GM21447 (cell line): ENCODE results near the gene ID3.

Experiments
- ATAC-seq: cut with Tn5 transposase; IDR thresholded peaks from one replicate; pipeline ENCODE4 v1.9.1; 2021; ENCODE audit not compliant: unreplicated experiment

The ID3 gene, protein sequence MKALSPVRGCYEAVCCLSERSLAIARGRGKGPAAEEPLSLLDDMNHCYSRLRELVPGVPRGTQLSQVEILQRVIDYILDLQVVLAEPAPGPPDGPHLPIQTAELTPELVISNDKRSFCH

DNA sequence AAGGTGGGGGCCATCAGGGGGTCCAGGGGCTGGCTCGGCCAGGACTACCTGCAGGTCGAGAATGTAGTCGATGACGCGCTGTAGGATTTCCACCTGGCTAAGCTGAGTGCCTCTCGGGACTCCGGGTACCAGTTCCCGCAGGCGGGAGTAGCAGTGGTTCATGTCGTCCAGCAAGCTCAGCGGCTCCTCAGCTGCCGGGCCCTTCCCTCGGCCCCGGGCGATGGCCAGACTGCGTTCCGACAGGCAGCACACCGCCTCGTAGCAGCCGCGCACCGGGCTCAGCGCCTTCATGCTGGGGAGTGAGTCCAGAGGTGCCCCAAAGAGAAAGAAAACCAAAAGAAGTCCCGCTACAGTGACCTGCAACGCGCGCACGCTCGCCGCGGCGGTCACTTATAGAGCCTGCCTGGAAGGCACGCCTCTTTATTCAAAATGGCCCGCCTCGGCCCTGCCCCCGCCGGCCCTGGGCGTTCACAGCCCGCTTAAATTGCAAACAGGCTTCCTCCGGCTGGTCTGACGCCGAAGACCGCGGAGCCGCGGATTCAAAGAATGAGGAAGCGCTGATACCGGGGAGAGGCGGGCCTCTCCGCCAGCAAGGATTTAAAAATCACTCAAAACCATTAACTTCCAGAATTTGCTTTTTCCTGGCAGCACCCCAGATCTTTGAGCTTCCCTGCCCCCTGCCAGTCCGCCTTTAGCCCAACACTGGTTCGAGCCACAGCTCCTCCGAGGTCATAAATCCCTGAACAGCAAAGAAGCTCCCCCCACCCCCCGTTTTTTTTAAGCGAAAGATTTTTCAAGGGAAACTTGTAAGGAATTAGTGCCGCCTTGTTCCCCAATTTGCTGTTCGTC lies at the start of gene ID3:
Gene ID3, minus strand, starts transcription at position 366 of the 849 bp plus-strand sequence. Its CDS starts 75 bp downstream, at position 291.
- ATAC-seq: peak; percentile 53

DNA sequence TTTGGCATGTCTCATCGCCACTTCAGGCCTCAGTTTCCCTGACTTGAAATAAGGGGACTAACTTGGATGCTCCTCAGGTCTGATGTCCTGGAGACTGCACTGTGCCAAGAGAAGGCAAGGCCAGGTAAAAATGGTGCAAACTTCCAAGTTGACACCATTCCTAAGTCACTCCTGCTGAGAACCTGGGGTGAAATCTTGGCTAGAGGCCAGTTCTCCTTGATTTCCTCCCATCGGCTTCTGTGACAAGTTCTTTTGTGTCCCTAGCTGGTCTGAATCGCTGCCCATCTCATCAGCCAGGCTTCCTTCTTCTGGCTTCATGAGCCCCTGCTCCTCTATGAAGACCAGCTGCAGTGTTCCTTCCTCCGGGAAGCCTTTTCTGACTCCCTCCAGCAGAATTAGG lies 48.6 kb upstream of the ID3 start:
- ATAC-seq: no peak

DNA sequence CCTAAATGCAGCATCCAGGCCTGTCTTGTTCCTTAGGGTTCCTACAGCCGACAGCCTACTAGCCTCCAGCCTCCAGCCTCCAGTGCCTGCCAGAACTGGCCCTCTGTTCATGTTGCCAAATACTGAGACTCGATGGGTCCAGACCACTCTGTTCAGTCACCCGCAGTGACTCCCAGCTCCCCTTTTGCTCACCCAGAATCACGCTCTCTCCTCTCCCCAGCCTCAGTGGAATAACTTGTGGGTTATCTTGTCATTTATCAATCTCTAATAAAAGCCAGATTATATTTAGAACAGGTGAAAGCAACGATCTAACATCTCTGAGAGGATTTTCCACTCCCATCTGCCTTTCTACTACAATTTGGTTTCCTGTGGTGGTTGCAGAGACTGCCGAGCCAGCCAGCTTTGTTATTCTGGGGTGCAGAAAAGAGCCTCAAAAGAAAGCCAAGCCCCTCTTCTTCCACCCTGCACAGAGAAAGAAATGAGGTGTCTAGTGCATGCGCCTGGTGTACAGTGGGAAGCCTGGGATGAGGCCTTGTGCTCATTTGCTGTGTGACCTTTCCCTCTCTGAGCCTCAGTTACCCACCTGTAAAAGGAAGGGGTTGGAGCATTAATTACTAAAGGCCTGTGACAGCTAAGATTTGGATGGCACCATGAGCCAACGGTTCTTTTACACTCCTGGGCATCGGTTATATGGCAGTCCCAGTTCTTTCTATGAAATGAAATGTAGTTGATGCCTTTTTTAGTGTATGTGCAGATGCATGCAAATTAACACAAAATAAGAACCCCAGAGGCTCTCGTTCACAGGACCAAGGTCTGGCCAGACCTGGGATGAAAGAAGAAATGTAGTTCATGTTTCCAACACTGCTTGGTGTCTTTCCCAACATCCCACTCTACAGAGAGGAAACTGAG lies 42.9 kb upstream of the ID3 start:
- ATAC-seq: no peak

DNA sequence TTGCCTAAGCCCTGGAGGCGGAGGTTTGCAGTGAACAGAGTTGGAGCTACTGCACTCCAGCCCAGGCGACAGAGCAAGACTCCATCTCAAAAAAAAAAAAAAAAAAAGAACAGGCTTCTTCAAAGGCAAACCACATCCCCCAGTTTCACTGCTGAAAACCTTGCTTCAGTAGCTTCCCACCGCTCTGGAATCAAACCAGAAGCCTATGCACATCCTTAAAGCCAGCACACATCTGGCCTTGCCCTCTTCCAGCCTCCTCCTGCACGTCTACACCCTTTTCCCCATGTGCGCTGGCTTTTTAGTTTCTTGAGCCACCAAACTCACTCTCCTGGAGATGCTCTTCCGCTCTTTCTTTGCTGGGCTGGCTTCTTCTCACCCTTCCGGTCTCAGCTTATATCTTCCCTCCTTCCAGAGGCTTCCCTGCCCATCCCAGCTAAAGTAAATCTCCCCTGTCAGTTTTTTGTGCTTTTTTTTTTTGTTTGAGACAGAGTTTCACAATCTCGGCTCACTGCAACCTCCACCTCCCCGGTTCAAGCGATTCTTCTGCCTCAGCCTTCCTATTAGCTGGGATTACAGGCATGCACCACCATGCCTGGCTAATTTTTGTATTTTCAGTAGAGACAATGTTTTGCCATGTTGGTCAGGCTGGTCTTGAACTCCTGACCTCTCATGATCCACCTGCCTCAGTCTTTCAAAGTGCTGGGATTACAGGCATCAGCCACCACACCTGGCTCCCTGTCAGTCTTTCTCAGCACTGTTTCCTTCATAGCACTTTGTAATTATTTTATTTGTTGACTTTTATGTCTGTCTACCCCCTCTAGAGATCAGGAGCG lies 42.0 kb upstream of the ID3 start:
- no peak for ATAC-seq

DNA sequence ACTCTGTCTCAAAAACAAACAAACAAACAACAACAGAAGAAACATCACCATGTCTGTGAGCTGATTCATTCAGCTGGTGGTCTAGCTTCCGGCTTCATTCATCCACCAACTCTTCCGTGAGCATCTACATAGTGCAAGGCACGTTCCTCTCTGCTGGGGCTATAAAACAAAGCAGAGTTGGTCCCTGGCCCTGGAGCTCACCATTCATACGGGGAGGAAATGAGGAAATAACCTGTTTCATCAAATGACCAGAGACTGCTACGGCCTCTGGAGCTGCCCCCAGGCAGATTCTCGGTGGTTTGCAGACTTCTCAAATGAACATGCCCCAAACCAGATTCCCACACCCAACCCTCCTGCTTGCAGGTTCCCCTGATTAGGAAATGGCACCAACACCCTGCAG lies 41.0 kb upstream of the ID3 start:
- ATAC-seq: no peak

DNA sequence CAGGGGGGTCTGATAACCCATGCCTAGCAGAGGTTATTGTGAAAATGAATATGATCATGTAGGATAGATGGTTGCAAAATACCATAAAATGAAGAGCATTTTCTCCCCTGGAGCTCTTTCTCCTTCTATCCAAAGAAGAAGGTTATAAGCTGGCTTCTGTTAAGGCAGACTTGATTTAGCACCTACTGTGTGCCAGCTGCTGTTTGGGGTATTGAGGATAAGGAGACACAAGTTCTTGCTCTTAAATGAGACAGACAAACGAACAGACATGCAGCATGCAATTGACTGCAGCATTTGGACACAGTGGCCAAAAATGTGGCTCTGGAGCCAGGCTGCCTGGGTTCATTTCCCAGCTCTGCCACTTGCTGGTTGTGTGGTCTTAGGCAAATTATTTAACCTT lies 39.8 kb upstream of the ID3 start:
- no peak for ATAC-seq

DNA sequence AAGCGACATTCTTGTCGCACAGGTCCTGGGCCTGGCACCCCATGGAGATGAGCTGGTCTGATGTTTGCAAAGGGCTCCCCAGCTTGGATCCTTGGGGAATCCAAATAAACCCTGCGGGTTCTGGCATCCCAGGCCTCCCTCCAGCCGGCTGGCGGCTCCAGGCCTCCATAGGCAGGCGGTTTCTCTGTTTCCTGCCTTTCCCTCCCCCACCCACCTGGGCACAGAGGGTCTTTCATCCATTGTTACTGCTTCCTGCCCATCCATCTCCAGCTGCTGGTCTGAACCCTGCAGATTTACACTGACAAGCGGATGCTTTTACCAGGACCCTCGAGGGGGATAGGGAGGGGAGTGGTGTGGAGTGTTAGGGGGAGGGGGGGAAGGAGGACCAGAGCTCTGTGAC lies 39.1 kb upstream of the ID3 start:
- ATAC-seq: no peak

DNA sequence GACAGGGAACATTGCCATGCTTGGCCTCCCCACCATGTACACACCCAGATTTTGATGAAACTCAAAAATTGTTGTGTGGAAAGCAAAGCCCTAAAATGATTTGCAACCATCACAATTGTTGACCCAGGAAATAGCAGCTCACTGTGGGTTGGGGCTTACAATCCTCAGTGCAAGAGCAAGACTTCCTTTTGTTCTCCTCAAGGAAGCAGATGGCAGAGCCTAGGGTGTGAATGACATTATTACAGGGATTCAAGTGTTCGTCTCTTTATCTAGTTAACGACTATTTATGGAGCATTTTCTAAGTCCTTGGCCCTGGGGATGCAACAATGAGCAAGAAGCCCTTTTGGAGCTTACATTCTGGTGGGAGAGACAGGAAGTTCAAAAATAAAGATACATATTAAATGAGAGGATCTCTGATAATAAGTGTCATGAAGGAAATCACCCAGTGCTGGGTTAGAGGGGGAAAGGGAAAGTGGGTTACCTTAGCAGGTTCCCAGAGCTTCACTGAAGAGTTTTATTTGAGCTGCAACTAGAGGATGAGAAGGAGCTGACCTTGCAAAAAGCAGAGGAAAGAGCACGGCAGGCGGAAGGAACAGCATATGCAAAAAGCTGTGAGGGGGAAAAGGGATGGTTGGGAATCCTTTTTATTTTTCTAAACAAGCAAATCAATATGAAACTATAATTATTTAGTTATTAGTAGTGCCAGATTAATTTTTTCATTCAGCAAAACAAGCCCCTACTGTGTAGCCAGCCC lies 38.5 kb upstream of the ID3 start:
- ATAC-seq: no peak

DNA sequence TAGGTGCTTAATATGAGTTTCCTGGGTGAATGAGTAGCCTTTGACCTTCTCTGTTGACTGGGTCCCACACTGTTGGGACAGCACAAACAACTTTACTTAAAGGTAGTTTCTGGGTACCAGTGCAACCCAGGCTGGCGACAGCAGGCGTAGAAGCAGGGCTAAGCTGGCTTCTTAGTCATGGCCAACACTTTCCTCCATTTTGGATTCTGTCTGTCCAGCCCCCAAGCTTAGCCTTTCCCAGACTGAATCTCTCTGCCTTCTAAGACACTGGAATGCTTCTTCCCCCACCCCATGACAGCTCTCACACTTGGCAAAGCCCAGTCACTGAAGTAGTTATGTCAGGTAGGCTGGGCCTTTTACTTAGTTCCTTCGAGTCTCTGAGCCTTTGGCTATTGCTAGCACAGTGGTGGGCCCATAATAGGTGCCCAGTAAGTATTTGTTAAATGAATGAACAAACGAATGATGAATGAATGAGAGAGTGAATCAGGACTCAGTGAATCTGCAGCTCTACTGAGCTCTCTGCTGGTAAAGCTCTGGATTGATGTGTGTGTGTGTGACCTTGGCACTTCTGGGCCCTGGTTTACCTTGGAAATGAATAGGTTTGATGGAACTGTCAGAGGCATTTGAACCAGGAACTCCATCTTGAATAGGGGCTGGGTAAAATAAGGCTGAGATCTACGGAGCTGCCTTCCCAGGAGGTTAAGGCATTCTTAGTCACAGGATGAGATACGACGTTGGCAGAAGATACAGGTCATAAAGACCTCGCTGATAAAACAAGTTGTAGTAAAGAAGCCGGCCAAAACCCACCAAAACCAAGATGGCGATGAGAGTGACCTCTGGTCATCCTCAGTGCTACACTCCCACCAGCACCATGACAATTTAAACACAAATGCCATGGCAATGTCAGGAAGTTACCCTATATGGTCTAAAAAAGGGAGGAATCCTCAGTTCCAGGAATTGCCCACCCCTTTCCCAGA lies 37.4 kb upstream of the ID3 start:
- no peak for ATAC-seq

DNA sequence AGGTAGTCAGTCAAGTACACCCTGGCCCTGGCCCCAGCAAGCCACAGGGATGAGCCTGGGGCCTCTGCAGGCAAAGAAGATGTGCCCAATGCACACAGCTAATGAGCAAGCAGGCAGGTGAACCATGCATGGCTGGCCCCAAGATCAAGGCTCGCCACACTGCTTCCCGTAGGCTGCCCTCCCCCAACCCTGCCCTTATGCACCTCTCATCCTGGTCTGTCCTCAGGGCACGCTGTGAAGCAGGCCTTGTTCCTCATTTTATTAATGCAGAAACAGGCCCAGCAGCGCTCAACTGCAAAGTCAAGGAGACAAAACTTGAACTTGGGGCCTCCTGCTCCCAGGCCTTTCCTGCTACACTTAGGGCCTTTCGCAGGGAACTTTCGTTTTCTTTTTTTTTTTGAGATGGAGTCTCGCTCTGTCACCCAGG lies 35.6 kb upstream of the ID3 start:
- no peak for ATAC-seq

DNA sequence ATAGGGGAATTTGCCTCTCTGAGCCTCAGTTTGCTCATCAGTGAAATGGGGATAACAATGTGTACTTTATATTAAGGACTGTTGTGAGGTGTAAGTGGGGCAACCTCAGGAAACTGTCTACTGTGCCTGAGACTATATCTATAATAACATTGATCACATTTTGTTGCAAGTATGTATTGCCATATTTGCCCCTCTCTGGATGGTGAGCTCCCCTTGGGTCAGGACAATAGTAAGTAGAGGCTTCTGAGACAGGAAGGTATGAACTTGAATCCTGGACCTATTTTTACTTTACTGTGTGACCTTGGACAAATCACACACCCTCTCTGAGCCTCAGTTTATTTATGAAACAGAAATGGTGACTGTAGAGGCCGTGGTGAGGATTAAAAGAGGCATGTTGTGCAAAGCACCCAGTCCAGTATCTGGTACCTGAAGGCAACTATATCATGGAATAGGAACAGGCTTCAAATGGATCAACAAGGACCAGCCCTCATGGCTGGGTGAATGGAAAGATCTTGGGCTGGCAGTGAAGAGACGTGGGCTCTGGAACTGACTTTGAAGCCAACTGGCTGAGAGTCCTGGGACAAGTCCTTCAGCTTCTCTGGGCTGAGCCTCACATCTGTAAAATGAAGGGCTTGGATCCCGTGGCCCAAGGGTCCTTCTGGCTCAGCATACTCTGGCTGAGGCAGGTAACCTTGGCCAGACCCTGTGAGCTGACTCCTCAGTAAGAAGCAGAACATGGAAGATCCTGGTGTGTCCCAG lies 35.0 kb upstream of the ID3 start:
- no peak for ATAC-seq

DNA sequence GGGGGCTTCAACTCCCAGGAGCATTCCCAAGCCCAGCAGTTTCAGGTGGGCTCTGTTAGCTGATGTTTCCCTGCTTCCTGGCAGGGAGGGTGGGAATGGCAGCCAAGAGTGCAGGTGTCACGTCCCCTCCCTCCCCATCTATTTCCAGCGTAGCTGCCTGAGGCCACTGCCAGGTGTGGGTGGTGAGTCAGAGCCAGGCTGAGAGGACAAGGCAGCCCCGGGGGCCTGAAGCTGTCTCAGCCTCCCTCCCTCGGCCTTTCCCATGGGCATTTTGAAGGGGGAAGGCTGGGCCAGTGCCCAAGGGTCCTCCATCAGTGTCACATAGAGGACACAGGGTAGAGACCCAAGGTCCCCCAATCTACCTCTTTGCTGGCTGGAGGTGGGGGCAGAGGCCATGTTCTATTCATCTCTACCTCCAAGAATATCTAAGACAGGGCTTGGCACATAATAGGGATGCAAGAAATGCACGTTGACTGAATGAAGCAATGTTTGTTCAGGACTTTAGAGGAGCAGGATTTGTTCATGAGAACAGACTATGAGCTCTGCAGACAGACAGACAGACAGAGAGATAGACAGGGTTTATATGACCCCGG lies 34.4 kb upstream of the ID3 start:
- ATAC-seq: no peak

DNA sequence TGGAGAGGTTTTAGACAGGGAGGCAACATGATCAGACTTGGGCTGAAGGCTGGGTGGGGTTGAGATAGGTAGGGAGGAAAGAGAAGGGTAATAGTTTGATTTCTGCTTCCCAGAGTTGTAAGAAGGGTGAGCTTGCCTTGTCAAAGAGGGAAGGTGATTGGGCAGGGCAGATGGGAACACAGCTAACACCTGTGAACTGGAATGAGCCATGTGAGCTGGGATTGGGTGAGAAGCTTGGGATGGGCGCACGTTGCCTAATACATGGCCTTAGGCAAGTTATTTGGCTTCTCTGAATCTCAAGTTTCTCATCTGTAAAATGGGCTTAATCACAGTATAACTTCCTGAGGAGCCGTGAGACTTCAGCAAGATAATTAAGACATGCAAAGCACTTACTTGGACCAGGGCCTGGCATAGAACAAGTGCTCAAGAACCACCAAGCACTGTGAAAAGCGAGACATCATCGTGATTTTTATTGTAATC lies 33.8 kb upstream of the ID3 start:
- no peak for ATAC-seq

DNA sequence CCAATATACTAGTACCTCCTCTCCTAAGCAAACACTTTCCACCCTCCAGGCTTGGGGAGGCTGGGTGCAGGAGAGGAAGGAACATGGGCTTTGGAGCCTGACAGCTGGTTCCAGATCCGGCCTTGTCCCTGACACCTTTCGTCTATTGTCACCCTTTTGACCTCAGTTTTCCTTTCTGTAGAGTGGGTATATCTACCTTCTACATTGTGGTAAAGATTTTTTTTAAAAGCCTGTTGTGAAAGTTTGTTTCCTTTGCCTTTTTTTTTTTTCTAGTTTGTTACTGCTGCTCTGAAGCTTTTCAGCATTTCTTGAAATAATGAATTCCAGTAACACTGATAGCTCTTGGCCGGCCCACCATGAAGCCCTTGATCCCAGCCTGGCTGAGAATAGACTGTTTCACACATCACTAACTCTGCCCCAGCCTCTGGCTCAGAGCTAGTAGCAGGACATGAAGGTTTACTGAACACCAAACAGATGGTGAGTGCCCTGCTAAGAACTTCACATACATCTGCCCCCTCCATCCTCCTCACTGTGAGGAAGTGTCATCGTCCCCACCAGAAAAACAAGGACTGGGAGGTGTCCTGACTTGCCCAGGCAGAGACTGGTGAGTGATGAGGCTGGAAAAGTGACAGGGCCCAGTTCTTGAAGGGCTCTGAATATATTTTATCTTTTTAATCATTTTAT lies 33.0 kb upstream of the ID3 start:
- no peak for ATAC-seq

DNA sequence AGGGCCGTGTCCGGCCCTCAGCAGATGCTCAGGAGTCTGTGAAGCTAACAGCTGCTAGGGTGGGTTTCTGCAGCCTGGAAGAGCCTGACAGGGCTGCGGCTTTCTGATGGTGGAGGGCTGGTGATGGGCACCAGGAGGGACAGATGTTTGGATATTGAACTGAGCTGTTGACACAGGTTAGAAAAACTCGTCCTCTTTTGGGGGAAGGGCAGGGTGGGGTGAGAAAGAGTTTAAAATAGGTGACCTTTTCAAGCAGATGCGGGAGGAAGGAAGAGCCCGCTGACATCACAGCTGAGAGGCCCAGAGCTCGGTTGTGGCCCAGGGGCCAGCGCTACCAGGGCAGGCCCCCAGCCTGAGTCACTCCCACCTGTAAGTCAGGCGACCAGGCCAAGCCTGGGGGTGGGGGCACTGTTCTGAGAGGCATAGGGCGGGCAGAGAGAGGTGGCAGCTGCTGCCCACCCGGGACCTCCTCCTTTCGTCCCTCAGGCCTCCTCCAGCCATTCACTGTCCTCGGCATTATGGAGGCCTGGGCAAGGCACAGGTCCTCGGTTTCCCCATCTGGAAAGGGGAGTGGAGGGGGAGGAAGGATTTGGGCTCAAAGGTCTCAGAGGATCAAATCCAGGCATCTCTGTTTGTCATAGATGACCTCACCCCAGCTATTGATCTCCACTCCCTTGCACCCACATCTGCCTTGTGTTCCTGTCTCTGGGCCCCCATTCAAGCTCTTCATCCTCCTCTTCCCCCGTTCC lies 32.3 kb upstream of the ID3 start:
- no peak for ATAC-seq

DNA sequence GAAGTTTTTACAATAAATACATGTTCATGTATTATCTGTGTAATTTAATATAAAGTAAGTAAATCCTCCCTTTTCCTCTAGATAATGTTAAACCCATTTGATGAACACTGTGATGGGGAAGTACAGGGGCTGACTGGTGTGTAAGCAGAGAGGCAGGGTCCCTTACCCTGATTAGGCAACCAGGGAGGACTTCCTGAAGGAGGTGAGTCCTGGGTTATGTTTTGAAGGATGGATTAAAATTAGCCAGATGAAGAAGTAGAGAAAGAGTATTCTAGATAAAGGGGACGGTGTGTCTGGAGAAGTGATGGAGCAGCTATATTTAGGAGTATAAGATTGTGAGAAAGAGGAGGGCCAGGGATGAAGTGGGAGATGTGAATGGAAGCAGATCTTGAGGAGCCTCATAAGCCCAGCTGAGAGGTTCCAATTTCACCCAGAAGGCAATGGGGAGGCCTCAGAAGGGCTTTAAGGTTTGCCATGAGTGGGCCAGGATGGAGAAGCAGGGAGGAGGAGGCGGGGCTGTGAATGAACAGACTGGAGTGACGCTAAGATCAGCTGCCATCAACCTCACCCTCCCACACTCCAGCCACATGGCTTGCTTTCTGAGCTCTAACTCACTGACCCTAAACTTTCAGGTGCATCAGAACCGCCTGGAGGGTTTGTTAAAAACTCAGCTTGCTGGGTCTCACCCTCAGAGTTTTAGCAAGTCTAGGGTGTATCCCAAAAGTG lies 30.9 kb upstream of the ID3 start:
- no peak for ATAC-seq
